NOMO-1 (cell line): ENCODE data around the gene HES1.

Experiments
- DNase-seq, 2 experiments: peaks; one replicate each; lab custom pipeline; 2025; ENCODE audit not compliant: unreplicated experiment in 2 of 2; lab: John Stamatoyannopoulos, UW

The HES1 gene

GRCh38 chr3:194165271-194166018 lies 29.5 kb downstream of the HES1 start:
- DNase-seq = peak; percentile 19 to 58

GRCh38 chr3:194166682-194167479 lies 30.9 kb downstream of the HES1 start:
- no peak for DNase-seq

GRCh38 chr3:194167480-194168282 lies 31.7 kb downstream of the HES1 start:
- DNase-seq = peak; percentile 36 to 40

- no peak for DNase-seq
Observed at GRCh38 chr3:194168994-194169393, 33.0 kb downstream of the HES1 start.

GRCh38 chr3:194169595-194169994 lies 33.6 kb downstream of the HES1 start:
- DNase-seq = no peak

GRCh38 chr3:194170793-194171192 lies 34.8 kb downstream of the HES1 start:
- DNase-seq = no peak

- no peak for DNase-seq
Observed at GRCh38 chr3:194174406-194174805, 38.5 kb downstream of the HES1 start.

GRCh38 chr3:194174980-194175379 lies 39.0 kb downstream of the HES1 start:
- DNase-seq = no peak

- DNase-seq = no peak
Observed at GRCh38 chr3:194176274-194176991, 40.5 kb downstream of the HES1 start.

- DNase-seq = no peak
Observed at GRCh38 chr3:194177141-194177540, 41.2 kb downstream of the HES1 start.

- DNase-seq = no peak
Observed at GRCh38 chr3:194178128-194178527, 42.2 kb downstream of the HES1 start.

- DNase-seq = no peak
Observed at GRCh38 chr3:194178669-194179068, 42.7 kb downstream of the HES1 start.

- no peak for DNase-seq
Observed at GRCh38 chr3:194180570-194180969, 44.6 kb downstream of the HES1 start.

GRCh38 chr3:194181612-194182529 lies 45.9 kb downstream of the HES1 start:
- DNase-seq = no peak

- no peak for DNase-seq
Observed at GRCh38 chr3:194183271-194183670, 47.3 kb downstream of the HES1 start.

- DNase-seq = no peak
Observed at GRCh38 chr3:194184265-194184751, 48.4 kb downstream of the HES1 start.

GRCh38 chr3:194184801-194185200 lies 48.9 kb downstream of the HES1 start:
- DNase-seq = no peak

GRCh38 chr3:194185221-194185620 lies 49.3 kb downstream of the HES1 start:
- DNase-seq = no peak

- no peak for DNase-seq
Observed at GRCh38 chr3:194187233-194187944, 51.4 kb downstream of the HES1 start.
